SU-DHL-6 (cell line): ENCODE results near the gene EXOC6B.

Experiments used
- H2AFZ ChIP-seq: fragments of 200-600 bp; sonication (generic); 2 replicates; pipeline ENCODE4 v1.6.1; 2014; ENCODE audit warnings: low read depth, mild to moderate bottlenecking, moderate library complexity, mixed read lengths, antibody characterized with exemption, low read length; ENCODE audit not compliant: severe bottlenecking
- H3F3A ChIP-seq: fragments of 200-600 bp; shearing (Covaris generic); 2 replicates; pipeline ENCODE4 v1.6.0; 2016; ENCODE audit warnings: antibody characterized with exemption, mild to moderate bottlenecking; ENCODE audit not compliant: insufficient read depth
- H3K27ac ChIP-seq: fragments of 200-600 bp; sonication (generic); 2 replicates; pipeline ENCODE4 v1.5.1; 2016; ENCODE audit warnings: low read depth, mild to moderate bottlenecking, low read length, moderate library complexity, mixed read lengths
- H3K27me3 ChIP-seq: fragments of 200-600 bp; sonication (generic), shearing (Covaris generic); 2 replicates; pipeline ENCODE4 v1.6.0; 2014; ENCODE audit warnings: mild to moderate bottlenecking, low read length
- H3K36me3 ChIP-seq: fragments of 200-600 bp; sonication (generic); 2 replicates; pipeline ENCODE4 v1.6.1; 2014; ENCODE audit warnings: mild to moderate bottlenecking, low read length, mixed read lengths
- H3K4me2 ChIP-seq: fragments of 300-600, 200-600 bp; shearing (Covaris generic), sonication (generic); 2 replicates; pipeline ENCODE4 v1.6.0; 2014; ENCODE audit warnings: low read length, low read depth, mild to moderate bottlenecking; ENCODE audit not compliant: poor library complexity, severe bottlenecking
- H3K4me3 ChIP-seq: fragments of 200-600 bp; sonication (generic); 2 replicates; pipeline ENCODE4 v1.5.1; 2014; ENCODE audit warnings: antibody characterized with exemption, low read length, mild to moderate bottlenecking, mixed read lengths; ENCODE audit not compliant: insufficient read depth, poor library complexity, severe bottlenecking
- H3K79me2 ChIP-seq: fragments of 200-600 bp; sonication (generic); 2 replicates; pipeline ENCODE4 v1.6.1; 2014; ENCODE audit warnings: mild to moderate bottlenecking, low read length, moderate library complexity; ENCODE audit not compliant: insufficient read depth
- H3K9ac ChIP-seq: fragments of 200-600 bp; sonication (generic); 2 replicates; pipeline ENCODE4 v1.7.0; 2014; ENCODE audit warnings: mild to moderate bottlenecking, low read length
- H3K9me2 ChIP-seq: fragments of 200-600 bp; sonication (generic); replicated peaks from 2 replicates; pipeline ENCODE4 v1.6.1; 2014; ENCODE audit warnings: low read length; ENCODE audit not compliant: insufficient read depth
- H3K9me3 ChIP-seq: fragments of 200-600 bp; sonication (generic); 2 replicates; pipeline ENCODE4 v1.6.1; 2014; ENCODE audit warnings: low read length, mixed read lengths; ENCODE audit not compliant: insufficient read depth
- H4K20me1 ChIP-seq: fragments of 200-600 bp; sonication (generic); 2 replicates; pipeline ENCODE4 v1.6.1; 2014; ENCODE audit warnings: low read depth, mild to moderate bottlenecking, antibody characterized with exemption, low read length, moderate library complexity, mixed read lengths
- CTCF ChIP-seq: fragments of 200-600 bp; sonication (generic); IDR thresholded peaks from one replicate; pipeline ENCODE4 v1.5.1; 2017; ENCODE audit warnings: antibody characterized with exemption, mild to moderate bottlenecking, low read length, moderate library complexity; ENCODE audit not compliant: insufficient read depth, poor library complexity, severe bottlenecking
- EZH2phosphoT487 ChIP-seq: fragments of 200-600 bp; sonication (generic), shearing (Covaris generic); conservative IDR thresholded peaks from 2 replicates; pipeline ENCODE4 v1.6.1; 2018; ENCODE audit warnings: mild to moderate bottlenecking, antibody characterized with exemption, low read length, moderate library complexity, mixed read lengths

Gene EXOC6B

GRCh38 chr2:72273384-72273783 lies 552.4 kb downstream of the EXOC6B start:
- H2AFZ ChIP-seq, result no peak overlapping the region
- no peaks in the 10 kb centered on the region for H3K9me2 ChIP-seq
- TF ChIP-seq EZH2phosphoT487 (no peak), CTCF (no peak)
- H3K9me3 ChIP-seq, result no peaks in the 10 kb centered on the region
- no peaks in the 10 kb centered on the region for H3K79me2 ChIP-seq
- H3K27ac ChIP-seq, result no peak overlapping the region
- no peaks in the 10 kb centered on the region for H3F3A ChIP-seq
- H3K27me3 ChIP-seq, result no peaks in the 10 kb centered on the region
- no peak overlapping the region for H3K4me3 ChIP-seq
- no peak overlapping the region for H3K9ac ChIP-seq
- H4K20me1 ChIP-seq, result no peaks in the 10 kb centered on the region
- H3K36me3 ChIP-seq, result no peaks in the 10 kb centered on the region
- no peak overlapping the region for H3K4me2 ChIP-seq

GRCh38 chr2:72271766-72272641 lies 553.8 kb downstream of the EXOC6B start:
- TF ChIP-seq CTCF (no peak), EZH2phosphoT487 (no peak)
- Histone ChIP-seq H3K9ac (no peak overlapping the region), H3K4me2 (no peak overlapping the region), H4K20me1 (no peaks in the 10 kb centered on the region), H3K4me3 (no peak overlapping the region), H3K27ac (no peak overlapping the region), H3F3A (no peaks in the 10 kb centered on the region), H2AFZ (no peak overlapping the region), H3K79me2 (no peaks in the 10 kb centered on the region), H3K9me3 (no peaks in the 10 kb centered on the region), H3K9me2 (no peaks in the 10 kb centered on the region), H3K36me3 (no peaks in the 10 kb centered on the region), H3K27me3 (no peaks in the 10 kb centered on the region)

GRCh38 chr2:72271276-72271614 lies 554.6 kb downstream of the EXOC6B start:
- H3K9ac ChIP-seq, result no peak overlapping the region
- no peaks in the 10 kb centered on the region for H3K36me3 ChIP-seq
- H3K4me3 ChIP-seq, result no peak overlapping the region
- H2AFZ ChIP-seq, result no peak overlapping the region
- H3K9me2 ChIP-seq, result no peaks in the 10 kb centered on the region
- H4K20me1 ChIP-seq, result no peaks in the 10 kb centered on the region
- H3K9me3 ChIP-seq, result no peaks in the 10 kb centered on the region
- H3K27me3 ChIP-seq, result no peaks in the 10 kb centered on the region
- no peaks in the 10 kb centered on the region for H3F3A ChIP-seq
- H3K79me2 ChIP-seq, result no peaks in the 10 kb centered on the region
- H3K27ac ChIP-seq, result no peak overlapping the region
- no peak overlapping the region for H3K4me2 ChIP-seq
- TF ChIP-seq EZH2phosphoT487, result no peak
- TF ChIP-seq CTCF, result no peak
